Panc1 (cell line): ENCODE measurements around the gene RBBP5. TPM values are rescaled to one million over a fixed set of nuclear protein-coding genes. Genes with fewer than 3 reads are reported as not detected.
"Not testable (repeated sequence)": the region's sequence is repeated elsewhere in the genome, so short reads cannot be mapped to it uniquely, and the experiment has no call there.

ENCODE experiments used
- ATAC-seq: fragments of 200-7000 bp; cut with Tn5 transposase; 2 replicates; pipeline ENCODE4 v1.9.1; 2020; ENCODE audit warnings: mild to moderate bottlenecking, moderate library complexity
- BruUV-seq: library from RNA; stranded (reverse); fragments of 400-500 nt; replicated peaks from 2 replicates; lab custom pipeline; 2021; lab: Mats Ljungman, UMichigan
- CTCF ChIA-PET: fragments of 300-600 bp; sonication (Branson Sonifier 250); formaldehyde crosslinking; loops from one replicate; lab custom pipeline; 2022; ENCODE audit warnings: antibody characterized with exemption; lab: Charles Lee
- POLR2A ChIA-PET: fragments of 300-600 bp; sonication (Branson Sonifier 250); formaldehyde crosslinking; loops from one replicate; lab custom pipeline; 2022; ENCODE audit warnings: antibody characterized with exemption; lab: Charles Lee
- DNase-seq: peaks from one replicate; pipeline ENCODE4 v3.0.0-alpha.2; 2010; ENCODE audit warnings: low read depth, low spot score
- H3K27ac ChIP-seq: 2 replicates; pipeline ENCODE4 v1.5.1; 2011; ENCODE audit warnings: mild to moderate bottlenecking, low read length, inconsistent platforms
- H3K27me3 ChIP-seq: fragments of 200-500 bp; sonication (Bioruptor generic); 2 replicates; pipeline ENCODE4 v1.6.0; 2014; ENCODE audit warnings: low read length, inconsistent platforms; ENCODE audit not compliant: control insufficient read depth, insufficient read depth
- H3K36me3 ChIP-seq: fragments of 200-500 bp; sonication (Bioruptor generic); 2 replicates; pipeline ENCODE4 v1.5.1; 2014; ENCODE audit warnings: inconsistent platforms, mild to moderate bottlenecking, low read length, moderate library complexity; ENCODE audit not compliant: control insufficient read depth, insufficient read depth
- H3K4me1 ChIP-seq: 2 replicates; pipeline ENCODE4 v1.5.1; 2011; ENCODE audit warnings: inconsistent platforms, mild to moderate bottlenecking, low read length, moderate library complexity; ENCODE audit not compliant: control insufficient read depth, insufficient read depth
- H3K4me3 ChIP-seq, 2 experiments: 2 replicates each; pipeline ENCODE4 v1.5.1; 2011 to 2012; ENCODE audit warnings: low read depth in 2 of 2, low read length in 2 of 2, mild to moderate bottlenecking in 2 of 2, inconsistent platforms in 1 of 2, moderate library complexity in 1 of 2
- H3K9me3 ChIP-seq: fragments of 200-500 bp; sonication (Bioruptor generic); 2 replicates; pipeline ENCODE4 v1.5.1; 2014; ENCODE audit warnings: low read depth, mild to moderate bottlenecking, inconsistent platforms, low read length, moderate library complexity; ENCODE audit not compliant: control insufficient read depth, insufficient read depth
- POLR2AphosphoS5 ChIP-seq: IDR thresholded peaks from 2 replicates; pipeline ENCODE4 v1.6.1; 2012; ENCODE audit warnings: mild to moderate bottlenecking, low read depth, low read length, moderate library complexity
- SIN3A ChIP-seq: IDR thresholded peaks from 2 replicates; pipeline ENCODE4 v1.6.1; 2012; ENCODE audit warnings: low read depth, mild to moderate bottlenecking, low read length, moderate library complexity, borderline replicate concordance; ENCODE audit not compliant: insufficient read depth
- TCF7L2 ChIP-seq: IDR thresholded peaks from 2 replicates; pipeline ENCODE4 v1.6.1; 2011; ENCODE audit warnings: mild to moderate bottlenecking, low read depth, low read length, inconsistent platforms
- in situ Hi-C: cut with HindIII; loops from 2 replicates; pipeline ENCODE4 v1.10.0; 2016; ENCODE audit warnings: low sequenced_read_pairs, low pct_unique_long_range_greater_than_20kb
- intact Hi-C: fragments of 100-400 bp; cut with micrococcal nuclease; formaldehyde crosslinking; loops from one replicate; pipeline ENCODE4 v1.10.0; 2022; ENCODE audit not compliant: unreplicated experiment
- total RNA-seq: library from RNA; stranded (reverse); gene quantifications from one replicate; pipeline ENCODE4 v1.2.1, GENCODE V29; 2021; ENCODE audit not compliant: unreplicated experiment
- TF ChIP-seq, protein P1 (sequence below): fragments of 450-650 bp; IDR thresholded peaks from 2 replicates; pipeline ENCODE4 v1.5.1; 2017; ENCODE audit warnings: mild to moderate bottlenecking
- TF ChIP-seq, protein P2 (sequence below), 2 experiments: IDR thresholded peaks; 2 replicates each; pipeline ENCODE4 v1.6.1; 2011 to 2012; ENCODE audit warnings: low read depth in 2 of 2, control low read depth in 1 of 2, low read length in 1 of 2, mild to moderate bottlenecking in 1 of 2, moderate library complexity in 1 of 2; ENCODE audit not compliant: insufficient read depth in 1 of 2

RBBP5 gene
- total RNA-seq, 1 experiment from 2014 or later, result 22.2 TPM

DNA sequence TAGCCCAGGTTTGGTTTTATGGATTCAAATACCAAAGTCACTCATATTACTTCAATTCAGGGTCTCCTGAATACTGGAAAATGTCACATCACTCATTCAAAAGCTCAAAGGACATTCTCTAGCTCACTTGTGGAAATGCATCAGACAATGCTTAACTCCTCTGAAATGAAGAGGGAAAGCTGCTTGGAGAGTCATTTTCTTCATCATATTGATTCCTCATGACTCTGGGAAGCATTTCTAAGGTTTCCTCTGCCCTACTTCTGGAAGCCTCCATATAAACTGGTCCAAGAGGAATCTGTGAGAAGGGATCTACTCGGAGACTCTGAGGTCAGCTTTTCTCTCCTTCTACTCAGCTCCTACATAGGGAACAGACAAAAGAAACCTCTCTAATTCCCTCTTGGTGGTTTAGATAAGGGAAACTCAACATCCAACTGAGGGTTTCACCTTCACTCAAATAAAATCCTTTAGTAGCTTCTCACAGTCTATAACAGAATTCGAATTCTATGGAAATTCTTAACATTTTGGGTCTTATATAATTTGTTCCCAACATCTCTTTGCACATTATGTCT is 36.4 kb upstream of the RBBP5 start:
- Histone ChIP-seq H3K4me1 (no peaks in the 10 kb centered on the region), H3K36me3 (peaks cover 5% of the 10 kb centered on the region), H3K9me3 (peaks cover 5% of the 10 kb centered on the region; the same call in 1 of the 2 replicates), H3K27ac (no peak overlapping the region), H3K4me3 (no peak overlapping the region), H3K27me3 (no peaks in the 10 kb centered on the region)
- intact Hi-C loops, result no loop called here
- POLR2A ChIA-PET, result no interaction called here
- in situ Hi-C loops, result no loop called here
- BruUV-seq, result no TSS peak
- TF ChIP-seq, protein P1, sequence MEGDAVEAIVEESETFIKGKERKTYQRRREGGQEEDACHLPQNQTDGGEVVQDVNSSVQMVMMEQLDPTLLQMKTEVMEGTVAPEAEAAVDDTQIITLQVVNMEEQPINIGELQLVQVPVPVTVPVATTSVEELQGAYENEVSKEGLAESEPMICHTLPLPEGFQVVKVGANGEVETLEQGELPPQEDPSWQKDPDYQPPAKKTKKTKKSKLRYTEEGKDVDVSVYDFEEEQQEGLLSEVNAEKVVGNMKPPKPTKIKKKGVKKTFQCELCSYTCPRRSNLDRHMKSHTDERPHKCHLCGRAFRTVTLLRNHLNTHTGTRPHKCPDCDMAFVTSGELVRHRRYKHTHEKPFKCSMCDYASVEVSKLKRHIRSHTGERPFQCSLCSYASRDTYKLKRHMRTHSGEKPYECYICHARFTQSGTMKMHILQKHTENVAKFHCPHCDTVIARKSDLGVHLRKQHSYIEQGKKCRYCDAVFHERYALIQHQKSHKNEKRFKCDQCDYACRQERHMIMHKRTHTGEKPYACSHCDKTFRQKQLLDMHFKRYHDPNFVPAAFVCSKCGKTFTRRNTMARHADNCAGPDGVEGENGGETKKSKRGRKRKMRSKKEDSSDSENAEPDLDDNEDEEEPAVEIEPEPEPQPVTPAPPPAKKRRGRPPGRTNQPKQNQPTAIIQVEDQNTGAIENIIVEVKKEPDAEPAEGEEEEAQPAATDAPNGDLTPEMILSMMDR, result no peak
- TF ChIP-seq POLR2AphosphoS5 (no peak), TCF7L2 (no peak), SIN3A (no peak)
- TF ChIP-seq, protein P2, sequence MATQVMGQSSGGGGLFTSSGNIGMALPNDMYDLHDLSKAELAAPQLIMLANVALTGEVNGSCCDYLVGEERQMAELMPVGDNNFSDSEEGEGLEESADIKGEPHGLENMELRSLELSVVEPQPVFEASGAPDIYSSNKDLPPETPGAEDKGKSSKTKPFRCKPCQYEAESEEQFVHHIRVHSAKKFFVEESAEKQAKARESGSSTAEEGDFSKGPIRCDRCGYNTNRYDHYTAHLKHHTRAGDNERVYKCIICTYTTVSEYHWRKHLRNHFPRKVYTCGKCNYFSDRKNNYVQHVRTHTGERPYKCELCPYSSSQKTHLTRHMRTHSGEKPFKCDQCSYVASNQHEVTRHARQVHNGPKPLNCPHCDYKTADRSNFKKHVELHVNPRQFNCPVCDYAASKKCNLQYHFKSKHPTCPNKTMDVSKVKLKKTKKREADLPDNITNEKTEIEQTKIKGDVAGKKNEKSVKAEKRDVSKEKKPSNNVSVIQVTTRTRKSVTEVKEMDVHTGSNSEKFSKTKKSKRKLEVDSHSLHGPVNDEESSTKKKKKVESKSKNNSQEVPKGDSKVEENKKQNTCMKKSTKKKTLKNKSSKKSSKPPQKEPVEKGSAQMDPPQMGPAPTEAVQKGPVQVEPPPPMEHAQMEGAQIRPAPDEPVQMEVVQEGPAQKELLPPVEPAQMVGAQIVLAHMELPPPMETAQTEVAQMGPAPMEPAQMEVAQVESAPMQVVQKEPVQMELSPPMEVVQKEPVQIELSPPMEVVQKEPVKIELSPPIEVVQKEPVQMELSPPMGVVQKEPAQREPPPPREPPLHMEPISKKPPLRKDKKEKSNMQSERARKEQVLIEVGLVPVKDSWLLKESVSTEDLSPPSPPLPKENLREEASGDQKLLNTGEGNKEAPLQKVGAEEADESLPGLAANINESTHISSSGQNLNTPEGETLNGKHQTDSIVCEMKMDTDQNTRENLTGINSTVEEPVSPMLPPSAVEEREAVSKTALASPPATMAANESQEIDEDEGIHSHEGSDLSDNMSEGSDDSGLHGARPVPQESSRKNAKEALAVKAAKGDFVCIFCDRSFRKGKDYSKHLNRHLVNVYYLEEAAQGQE (IDR thresholded peaks at IDR 0.05; ENCODE audit: insufficient read depth in 1 of 2, low read depth in 2 of 2, low read length in 1 of 2), result no peak
- CTCF ChIA-PET, result interaction anchor here (0.7 kb wide), 1 partner anchor 9 kb away, joined by 6 read pairs; no protein-coding TSS in a partner anchor
- ATAC-seq, result no peak
- no peak for DNase-seq

DNA sequence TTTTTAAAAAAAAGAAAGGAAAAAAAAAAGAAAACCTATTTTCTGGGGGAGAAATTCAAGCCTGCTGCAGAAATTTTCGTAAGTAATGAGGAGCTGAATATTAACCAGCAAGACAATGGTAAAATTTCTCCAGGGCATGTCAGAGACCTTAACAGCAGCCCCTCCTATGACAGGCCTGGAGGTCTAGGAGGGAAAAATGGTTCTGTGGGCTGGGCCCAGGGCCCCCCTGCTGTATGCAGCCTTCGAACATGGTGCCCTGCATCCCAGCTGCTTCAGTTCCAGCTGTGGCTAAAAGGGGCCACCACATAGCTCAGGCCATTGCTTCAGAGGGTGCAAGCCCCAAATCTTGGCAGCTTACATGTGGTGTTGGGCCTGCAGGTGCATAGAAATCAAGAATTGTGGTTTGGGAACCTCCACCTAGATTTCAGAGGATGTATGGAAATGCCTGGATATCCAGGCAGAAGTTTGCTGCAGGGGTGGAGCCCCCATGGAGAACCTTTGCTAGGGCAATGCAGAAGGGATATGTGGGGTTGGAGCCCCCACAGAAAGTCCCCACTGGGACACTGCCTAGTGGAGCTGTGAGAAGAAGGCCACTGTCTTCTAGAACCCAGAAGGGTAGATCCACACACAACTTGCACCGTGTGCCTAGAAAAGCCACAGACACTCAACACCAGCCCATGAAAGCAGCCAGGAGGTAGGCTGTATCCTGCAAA is 34.0 kb upstream of the RBBP5 start:
- H3K4me3 ChIP-seq, ATAC-seq, H3K4me1 ChIP-seq, intact Hi-C loops, DNase-seq, H3K36me3 ChIP-seq, BruUV-seq, H3K27me3 ChIP-seq, H3K27ac ChIP-seq, H3K9me3 ChIP-seq, in situ Hi-C loops: not testable (repeated sequence)
- CTCF ChIA-PET, result interaction anchor here (0.6 kb wide), 1 partner anchor 1564 kb away, joined by 6 read pairs; no protein-coding TSS in a partner anchor
- POLR2A ChIA-PET, result interaction anchor here (0.6 to 0.7 kb wide), 2 partner anchors 34 to 570 kb away, joined by 3 to 8 read pairs; partner anchors contain the start of gene RBBP5

DNA sequence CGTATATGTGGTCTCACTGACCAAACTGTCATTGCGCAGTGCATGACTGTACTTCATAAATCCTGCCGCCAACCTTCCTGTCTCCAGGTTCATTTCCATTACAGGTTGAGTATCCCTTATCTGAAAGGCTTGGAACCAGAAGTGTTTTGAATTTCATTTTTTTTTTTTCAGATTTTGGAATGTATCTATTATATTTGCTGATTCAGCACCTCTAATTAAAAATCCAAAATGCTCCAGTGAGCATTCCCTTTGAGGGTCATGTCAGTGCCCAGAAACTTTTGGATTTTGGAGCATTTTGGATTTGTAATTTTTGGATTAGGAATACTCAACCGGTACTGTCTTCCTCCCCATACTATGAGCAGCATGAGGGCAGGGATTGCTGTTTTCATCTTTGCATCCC is 30.7 kb upstream of the RBBP5 start:
- TF ChIP-seq TCF7L2 (no peak), POLR2AphosphoS5 (no peak), SIN3A (no peak)
- TF ChIP-seq, protein P2 (IDR thresholded peaks at IDR 0.05; ENCODE audit: insufficient read depth in 1 of 2, low read depth in 2 of 2, low read length in 1 of 2), result no peak
- TF ChIP-seq, protein P1, result no peak
- no peak for ATAC-seq
- H3K36me3 ChIP-seq, result peaks cover 2% of the 10 kb centered on the region
- POLR2A ChIA-PET, result no interaction called here
- no peaks in the 10 kb centered on the region for H3K27me3 ChIP-seq
- in situ Hi-C loops, result no loop called here
- H3K4me3 ChIP-seq, result no peak overlapping the region
- H3K4me1 ChIP-seq, result no peaks in the 10 kb centered on the region
- intact Hi-C loops, result no loop called here
- H3K27ac ChIP-seq, result no peak overlapping the region
- CTCF ChIA-PET, result no interaction called here
- BruUV-seq, result no TSS peak
- H3K9me3 ChIP-seq, result peaks cover 5% of the 10 kb centered on the region; the same call in 1 of the 2 replicates
- DNase-seq, result no peak
